Endothelial cell of umbilical vein (primary cell): ENCODE results near the gene HSD17B4. TPM values are rescaled to one million over a fixed set of nuclear protein-coding genes. Genes with fewer than 3 reads are reported as not detected.

ENCODE experiments used
- BruUV-seq: library from RNA; stranded (reverse); fragments of 400-500 nt; replicated peaks from 2 replicates; lab custom pipeline; 2021; lab: Mats Ljungman, UMichigan
- CTCF ChIA-PET: fragments of 300-600, 350-600 bp; sonication (Branson Sonifier 250); formaldehyde crosslinking; loops from one replicate; lab custom pipeline; 2021; ENCODE audit warnings: antibody characterized with exemption, inconsistent platforms; lab: Charles Lee
- POLR2A ChIA-PET: fragments of 300-600, 350-600 bp; sonication (Branson Sonifier 250); formaldehyde crosslinking; loops from one replicate; lab custom pipeline; 2021; ENCODE audit warnings: antibody characterized with exemption, inconsistent platforms; lab: Charles Lee
- DNase-seq: peaks from one replicate; pipeline ENCODE4 v3.0.0-alpha.2; 2011; ENCODE audit warnings: low read depth, low spot score
- FAIRE-seq: peaks from 2 replicates; lab custom pipeline; 2011; peaks lifted over from hg19 to GRCh38; lab: Jason Lieb, UNC
- H2AFZ ChIP-seq: 2 replicates; pipeline ENCODE4 v1.6.0; 2012; ENCODE audit warnings: low read depth, low read length, control low read depth, inconsistent platforms
- H3K27ac ChIP-seq: 2 replicates; pipeline ENCODE4 v1.5.1; 2011; ENCODE audit warnings: low read depth, mild to moderate bottlenecking, control low read depth, low read length, moderate library complexity; ENCODE audit not compliant: insufficient read depth
- H3K27me3 ChIP-seq, 2 experiments: 2 replicates each; pipeline versions ENCODE4 v1.6.0 to v1.6.1; 2011; ENCODE audit warnings: low read length in 2 of 2, mixed read lengths in 1 of 2; ENCODE audit not compliant: control insufficient read depth in 2 of 2, insufficient read depth in 2 of 2
- H3K36me3 ChIP-seq, 2 experiments: 2 replicates in 1 of 2; 3 replicates in 1 of 2; pipeline ENCODE4 v1.5.1; 2011; ENCODE audit warnings: low read length in 2 of 2, mild to moderate bottlenecking in 1 of 2, moderate library complexity in 1 of 2; ENCODE audit not compliant: control insufficient read depth in 2 of 2, insufficient read depth in 2 of 2; ENCODE audit errors: extremely low read depth in 1 of 2
- H3K4me1 ChIP-seq: 3 replicates; pipeline ENCODE4 v1.5.1; 2011; ENCODE audit warnings: mild to moderate bottlenecking, low read length; ENCODE audit not compliant: control insufficient read depth, insufficient read depth; ENCODE audit errors: extremely low read depth
- H3K4me2 ChIP-seq: 2 replicates; pipeline ENCODE4 v1.6.1; 2011; ENCODE audit warnings: low read length, control low read depth, mixed read lengths; ENCODE audit not compliant: insufficient read depth
- H3K4me3 ChIP-seq, 3 experiments: fragments of 200-600 bp in 1 of 3; sonication (generic), shearing (Covaris generic) in 1 of 3; replicated peaks in 1 of 3; 2 replicates each; pipeline ENCODE4 v1.5.1; 2011 to 2016; ENCODE audit warnings: control low read depth in 3 of 3, low read length in 3 of 3, mild to moderate bottlenecking in 2 of 3, inconsistent platforms in 1 of 3, low read depth in 1 of 3, moderate library complexity in 1 of 3; ENCODE audit not compliant: insufficient read depth in 1 of 3
- H3K79me2 ChIP-seq: 2 replicates; pipeline ENCODE4 v1.6.0; 2012; ENCODE audit warnings: low read length, inconsistent platforms; ENCODE audit not compliant: control insufficient read depth, insufficient read depth
- H3K9ac ChIP-seq: replicated peaks from 2 replicates; pipeline ENCODE3; 2011; ENCODE audit warnings: low read length, control low read depth; ENCODE audit not compliant: insufficient read depth; ENCODE audit errors: extremely low read depth
- H3K9me1 ChIP-seq: replicated peaks from 3 replicates; pipeline ENCODE4 v1.6.0; 2011; ENCODE audit warnings: mild to moderate bottlenecking, low read length; ENCODE audit not compliant: control insufficient read depth, insufficient read depth; ENCODE audit errors: extremely low read depth
- H3K9me3 ChIP-seq: replicated peaks from 2 replicates; pipeline ENCODE4 v1.5.1; 2012; ENCODE audit warnings: low read length, inconsistent platforms; ENCODE audit not compliant: control insufficient read depth, insufficient read depth
- H4K20me1 ChIP-seq: replicated peaks from 2 replicates; pipeline ENCODE3; 2011; ENCODE audit warnings: mild to moderate bottlenecking, low read length; ENCODE audit not compliant: control insufficient read depth, insufficient read depth; ENCODE audit errors: extremely low read depth
- EZH2 ChIP-seq: IDR thresholded peaks from 2 replicates; pipeline ENCODE4 v1.6.1; 2012; ENCODE audit warnings: borderline replicate concordance, low read depth, mild to moderate bottlenecking, moderate library complexity, low read length, inconsistent platforms; ENCODE audit not compliant: severe bottlenecking
- FOS ChIP-seq: IDR thresholded peaks from 2 replicates; pipeline ENCODE4 v1.6.1; 2011; ENCODE audit warnings: mild to moderate bottlenecking, low read length, moderate library complexity, borderline replicate concordance; ENCODE audit not compliant: insufficient read depth
- GATA2 ChIP-seq: IDR thresholded peaks from 2 replicates; pipeline ENCODE4 v1.7.0; 2011; ENCODE audit warnings: low read depth, mild to moderate bottlenecking, moderate library complexity, mixed read lengths, low read length; ENCODE audit not compliant: insufficient read length, insufficient read depth
- JUN ChIP-seq: IDR thresholded peaks from 2 replicates; pipeline ENCODE4 v1.6.1; 2011; ENCODE audit warnings: borderline replicate concordance, low read depth; ENCODE audit not compliant: insufficient read length, insufficient read depth
- MYC ChIP-seq: IDR thresholded peaks from one replicate; pipeline ENCODE4 v1.6.1; 2011; ENCODE audit warnings: mild to moderate bottlenecking, low read depth, low read length
- POLR2A ChIP-seq: IDR thresholded peaks from 2 replicates; pipeline ENCODE4 v1.6.1; 2012; ENCODE audit warnings: low read depth, mild to moderate bottlenecking, control low read depth, low read length
- POLR2AphosphoS5 ChIP-seq: IDR thresholded peaks from 2 replicates; pipeline ENCODE4 v1.6.1; 2012; ENCODE audit warnings: low read depth, mild to moderate bottlenecking, control low read depth, low read length, moderate library complexity; ENCODE audit not compliant: insufficient read depth
- dilution Hi-C: fragments of 300-500 bp; cut with MboI; formaldehyde crosslinking; loops from one replicate; pipeline ENCODE4 v1.15.0; 2019; ENCODE audit warnings: low sequenced_read_pairs; ENCODE audit not compliant: extremely low pct_ligation_motif_present
- intact Hi-C: fragments of 100-400 bp; cut with micrococcal nuclease; formaldehyde crosslinking; loops from one replicate; pipeline ENCODE4 v1.10.0; 2022
- polyA plus RNA-seq, 4 experiments: library from polyadenylated mRNA; depleted of rRNA in 3 of 4; stranded (reverse) in 3 of 4; unstranded in 1 of 4; fragments of >200 nt; gene quantifications; 2 replicates each; pipeline versions ENCODE4 v1.2.1 to v1.2.3, GENCODE V29; 2011 to 2012; ENCODE audit warnings: missing spikeins in 1 of 4
- small RNA-seq: library from RNA; depleted of rRNA; stranded (forward); fragments of <200 nt; gene quantifications from one replicate; pipeline ENCODE3, GENCODE V24; 2012; ENCODE audit warnings: low replicate concordance, low read depth; ENCODE audit not compliant: insufficient read depth, insufficient read length
- total RNA-seq: library from RNA; stranded (reverse); gene quantifications from 2 replicates; pipeline ENCODE4 v1.2.3, GENCODE V29; 2021
- TF ChIP-seq, protein P1 (sequence below): IDR thresholded peaks from 2 replicates; pipeline ENCODE4 v1.6.1; 2011; ENCODE audit not compliant: insufficient read depth, insufficient read length
- TF ChIP-seq, protein P2 (sequence below), 2 donors: IDR thresholded peaks; 1 replicate in 1 of 2; 2 replicates in 1 of 2; pipeline ENCODE4 v1.5.1; 2011; ENCODE audit warnings: low read length in 2 of 2, mild to moderate bottlenecking in 2 of 2, moderate library complexity in 2 of 2, control low read depth in 1 of 2, inconsistent platforms in 1 of 2, low read depth in 1 of 2; ENCODE audit not compliant: insufficient read depth in 1 of 2; ENCODE audit errors: extremely low read depth in 1 of 2

The HSD17B4 gene
- total and polyA plus RNA-seq, 2 donors (not counting 3 experiments of a cell fraction or from before 2014, with no cell fraction given) = 91.4 to 124 TPM

DNA sequence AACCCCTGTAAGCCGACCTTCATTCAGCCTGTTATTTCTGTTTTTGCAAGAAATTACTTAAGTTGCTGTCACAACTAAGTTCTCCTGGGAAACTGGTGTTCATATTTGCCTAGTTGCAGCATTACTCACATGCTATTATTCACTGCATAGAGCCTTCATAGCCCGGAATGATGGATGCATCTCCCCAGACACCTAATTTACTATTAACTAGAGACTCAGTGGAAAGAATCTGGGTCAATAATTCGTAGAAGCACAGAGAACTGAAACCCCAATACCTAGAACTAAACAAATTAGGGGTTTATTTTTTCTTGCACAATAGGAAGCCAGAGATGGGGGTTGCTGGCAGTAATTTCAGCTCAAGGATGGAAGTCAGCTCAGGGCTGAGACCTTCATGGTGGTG is 131.4 kb downstream of the HSD17B4 start:
- H3K79me2 ChIP-seq = no peaks in the 10 kb centered on the region
- FAIRE-seq (no peak), DNase-seq (no peak)
- H3K9ac ChIP-seq = no peak overlapping the region
- H3K27ac ChIP-seq = no peak overlapping the region
- no peaks in the 10 kb centered on the region for H3K9me3 ChIP-seq
- H3K27me3 ChIP-seq = no peaks in the 10 kb centered on the region
- no peaks in the 10 kb centered on the region for H3K9me1 ChIP-seq
- intact Hi-C loops = no loop called here
- H3K4me2 ChIP-seq = no peak overlapping the region
- no peaks in the 10 kb centered on the region for H3K36me3 ChIP-seq
- H3K4me1 ChIP-seq = no peaks in the 10 kb centered on the region
- dilution Hi-C loops = no loop called here
- POLR2A ChIA-PET = no interaction called here
- BruUV-seq = no TSS peak
- H4K20me1 ChIP-seq = no peaks in the 10 kb centered on the region
- TF ChIP-seq MYC = no peak
- no peak for TF ChIP-seq JUN
- no peak for TF ChIP-seq EZH2
- TF ChIP-seq POLR2AphosphoS5 = no peak
- TF ChIP-seq FOS = no peak
- TF ChIP-seq, protein P1, sequence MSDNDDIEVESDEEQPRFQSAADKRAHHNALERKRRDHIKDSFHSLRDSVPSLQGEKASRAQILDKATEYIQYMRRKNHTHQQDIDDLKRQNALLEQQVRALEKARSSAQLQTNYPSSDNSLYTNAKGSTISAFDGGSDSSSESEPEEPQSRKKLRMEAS = no peak
- no peak for TF ChIP-seq POLR2A
- TF ChIP-seq, protein P2, sequence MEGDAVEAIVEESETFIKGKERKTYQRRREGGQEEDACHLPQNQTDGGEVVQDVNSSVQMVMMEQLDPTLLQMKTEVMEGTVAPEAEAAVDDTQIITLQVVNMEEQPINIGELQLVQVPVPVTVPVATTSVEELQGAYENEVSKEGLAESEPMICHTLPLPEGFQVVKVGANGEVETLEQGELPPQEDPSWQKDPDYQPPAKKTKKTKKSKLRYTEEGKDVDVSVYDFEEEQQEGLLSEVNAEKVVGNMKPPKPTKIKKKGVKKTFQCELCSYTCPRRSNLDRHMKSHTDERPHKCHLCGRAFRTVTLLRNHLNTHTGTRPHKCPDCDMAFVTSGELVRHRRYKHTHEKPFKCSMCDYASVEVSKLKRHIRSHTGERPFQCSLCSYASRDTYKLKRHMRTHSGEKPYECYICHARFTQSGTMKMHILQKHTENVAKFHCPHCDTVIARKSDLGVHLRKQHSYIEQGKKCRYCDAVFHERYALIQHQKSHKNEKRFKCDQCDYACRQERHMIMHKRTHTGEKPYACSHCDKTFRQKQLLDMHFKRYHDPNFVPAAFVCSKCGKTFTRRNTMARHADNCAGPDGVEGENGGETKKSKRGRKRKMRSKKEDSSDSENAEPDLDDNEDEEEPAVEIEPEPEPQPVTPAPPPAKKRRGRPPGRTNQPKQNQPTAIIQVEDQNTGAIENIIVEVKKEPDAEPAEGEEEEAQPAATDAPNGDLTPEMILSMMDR (IDR thresholded peaks at IDR 0.05; ENCODE audit: extremely low read depth in 1 of 2, insufficient read depth in 1 of 2, low read depth in 1 of 2, low read length in 2 of 2) = no peak
- no peak for TF ChIP-seq GATA2
- CTCF ChIA-PET = no interaction called here
- H3K4me3 ChIP-seq = no peak overlapping the region
- no peak overlapping the region for H2AFZ ChIP-seq

Small RNA genes lying within 50 kb of the gene (small RNA-seq; reads per million reads assigned to genes)
- gene RNA5SP190 = not detected

Other genes starting within 250 kb of the HSD17B4 start
- 6.0 and 7.4 TPM in 2 replicates for gene TNFAIP8, start 96.5 kb upstream of the HSD17B4 start, total RNA-seq
- gene TNFAIP8, start 96.5 kb upstream of the HSD17B4 start, polyA plus RNA-seq = 3.0 and 4.7 TPM in 2 replicates
- not detected in 2 replicates for gene FAM170A, start 177.1 kb downstream of the HSD17B4 start, total RNA-seq
- not detected in 2 replicates for gene FAM170A, start 177.1 kb downstream of the HSD17B4 start, polyA plus RNA-seq